HepG2 (cell line): Measurements from ENCODE around the gene STK32C. TPM values are rescaled to one million over a fixed set of nuclear protein-coding genes. Genes with fewer than 3 reads are reported as not detected.

Experiments used
- ATAC-seq: fragments of 200-7000 bp; cut with Tn5 transposase; 3 replicates; pipeline ENCODE4 v1.9.1; 2020; ENCODE audit warnings: mild to moderate bottlenecking, moderate library complexity
- BruUV-seq: library from RNA; stranded (reverse); fragments of 400-500 nt; replicated peaks from 2 replicates; lab custom pipeline; 2021; lab: Mats Ljungman, UMichigan
- CTCF ChIA-PET: fragments of 300-600 bp; formaldehyde crosslinking; extraction: SDS; loops from one replicate; lab custom pipeline; 2021; ENCODE audit warnings: low total read pairs, inconsistent platforms, low intra/inter-chr PET ratio; lab: Yijun Ruan, JAX
- POLR2A ChIA-PET: fragments of 350-600 bp; sonication (Branson Sonifier 250); formaldehyde crosslinking; loops from one replicate; lab custom pipeline; 2020; ENCODE audit warnings: antibody characterized with exemption, inconsistent platforms; lab: Yijun Ruan, JAX
- DNase-seq: peaks from one replicate; pipeline ENCODE4 v3.0.0-alpha.2; 2015; ENCODE audit warnings: low spot score
- FAIRE-seq: peaks from 3 replicates; lab custom pipeline; 2011; peaks lifted over from hg19 to GRCh38; lab: Jason Lieb, UNC
- H2AFZ ChIP-seq: one replicate; pipeline ENCODE4 v1.6.1; 2011; ENCODE audit warnings: low read length, inconsistent platforms
- H3K27ac ChIP-seq: fragments of 300-600 bp; 3 replicates; pipeline ENCODE4 v1.8.0; 2011; ENCODE audit warnings: mixed run types, mild to moderate bottlenecking, mixed read lengths, low read length, inconsistent platforms; ENCODE audit not compliant: insufficient read depth; ENCODE audit errors: extremely low read length
- H3K27me3 ChIP-seq, 2 experiments: fragments of 200-600 bp in 1 of 2; 2 replicates in 1 of 2; 3 replicates in 1 of 2; pipeline versions ENCODE4 v1.6.0 to v1.8.0; 2011; ENCODE audit warnings: low read length in 2 of 2, mild to moderate bottlenecking in 2 of 2, moderate library complexity in 2 of 2, inconsistent platforms in 1 of 2; ENCODE audit not compliant: insufficient read depth in 2 of 2, control insufficient read depth in 1 of 2
- H3K36me3 ChIP-seq, 2 experiments: fragments of 200-600 bp in 1 of 2; replicated peaks in 1 of 2; 2 replicates in 1 of 2; 3 replicates in 1 of 2; pipeline versions ENCODE4 v1.5.1 to v1.8.0; 2011; ENCODE audit warnings: low read length in 2 of 2, inconsistent platforms in 1 of 2; ENCODE audit not compliant: insufficient read depth in 2 of 2, control insufficient read depth in 1 of 2
- H3K4me1 ChIP-seq: 2 replicates; pipeline ENCODE4 v1.5.1; 2012; ENCODE audit warnings: low read length, inconsistent platforms; ENCODE audit not compliant: insufficient read depth
- H3K4me2 ChIP-seq: 2 replicates; pipeline ENCODE4 v1.6.0; 2011; ENCODE audit warnings: low read depth, low read length, inconsistent platforms
- H3K4me3 ChIP-seq, 3 experiments: fragments of 200-600 bp in 1 of 3; sonication (generic), shearing (Covaris generic) in 1 of 3; replicated peaks in 1 of 3; 2 replicates each; pipeline ENCODE4 v1.5.1; 2011 to 2016; ENCODE audit warnings: low read length in 3 of 3, inconsistent platforms in 2 of 3, low read depth in 2 of 3, mild to moderate bottlenecking in 2 of 3, control low read depth in 1 of 3, mixed read lengths in 1 of 3; ENCODE audit not compliant: insufficient read depth in 1 of 3
- H3K79me2 ChIP-seq: one replicate; pipeline ENCODE4 v1.6.1; 2011; ENCODE audit warnings: low read length, inconsistent platforms; ENCODE audit not compliant: insufficient read depth
- H3K9ac ChIP-seq: 2 replicates; pipeline ENCODE4 v1.6.0; 2011; ENCODE audit warnings: mild to moderate bottlenecking, low read depth, low read length, inconsistent platforms; ENCODE audit not compliant: insufficient read depth
- H3K9me3 ChIP-seq: 2 replicates; pipeline ENCODE4 v1.5.1; 2012; ENCODE audit warnings: mild to moderate bottlenecking, low read length
- H4K20me1 ChIP-seq: 2 replicates; pipeline ENCODE4 v1.6.0; 2011; ENCODE audit warnings: inconsistent platforms, mild to moderate bottlenecking, low read length, moderate library complexity; ENCODE audit not compliant: insufficient read depth
- ARID3A ChIP-seq: IDR thresholded peaks from 2 replicates; pipeline ENCODE4 v1.6.1; 2012; ENCODE audit warnings: low read depth, low read length, improper control_type of control experiment
- EEA1 ChIP-seq: sonication (generic); formaldehyde crosslinking; IDR thresholded peaks from 2 replicates; pipeline ENCODE4 v1.5.1; 2020; ENCODE audit warnings: mild to moderate bottlenecking, missing genetic modification reagents, borderline replicate concordance
- EED ChIP-seq: sonication (generic); formaldehyde crosslinking; IDR thresholded peaks from 2 replicates; pipeline ENCODE4 v1.5.0; 2020; ENCODE audit warnings: mild to moderate bottlenecking, missing genetic modification reagents
- HOXA9 ChIP-seq: sonication (generic); formaldehyde crosslinking; IDR thresholded peaks from 2 replicates; pipeline ENCODE4 v1.8.1; 2022; ENCODE audit warnings: missing genetic modification reagents, mild to moderate bottlenecking, moderate library complexity, borderline replicate concordance
- NCOA1 ChIP-seq: sonication (generic); formaldehyde crosslinking; IDR thresholded peaks from 2 replicates; pipeline ENCODE4 v1.9.0; 2021; ENCODE audit warnings: missing genetic modification reagents
- NR2F6 ChIP-seq, 2 experiments: IDR thresholded peaks; 2 replicates each; pipeline ENCODE4 v1.6.1; 2016; ENCODE audit warnings: antibody characterized with exemption in 1 of 2, mild to moderate bottlenecking in 1 of 2
- RELA ChIP-seq: sonication (generic); formaldehyde crosslinking; IDR thresholded peaks from 2 replicates; pipeline ENCODE4 v1.4.0; 2020; ENCODE audit warnings: missing genetic modification reagents
- ZNF724P ChIP-seq: sonication (generic); formaldehyde crosslinking; IDR thresholded peaks from 2 replicates; pipeline ENCODE4 v1.8.0; 2022; ENCODE audit warnings: missing genetic modification reagents, borderline replicate concordance
- WGBS: methylation state at CpG from one replicate; pipeline ENCODE4 v1.1.6; 2017; ENCODE audit warnings: low lambda C conversion rate; 5-methylcytosine and 5-hydroxymethylcytosine counted together
- in situ Hi-C: cut with HindIII; loops from 2 replicates; pipeline ENCODE4 v1.10.0; 2017; ENCODE audit warnings: low pct_unique_long_range_greater_than_20kb; ENCODE audit not compliant: extremely low pct_ligation_motif_present
- intact Hi-C: fragments of 100-400 bp; cut with micrococcal nuclease; formaldehyde crosslinking; loops from one replicate; pipeline ENCODE4 v1.10.0; 2022; ENCODE audit not compliant: unreplicated experiment
- polyA plus RNA-seq, 8 experiments: library from polyadenylated mRNA; depleted of rRNA in 3 of 8; stranded (reverse) in 7 of 8; unstranded in 1 of 8; fragments of >200 nt; fragmentation: Illumina TruSeq in 4 of 8; extraction: Trizol in 4 of 8; gene quantifications; 2 replicates each; pipeline versions ENCODE4 v1.2.1 to v1.2.3, GENCODE V29; 2011 to 2016; ENCODE audit warnings: low read depth in 4 of 8, missing spikeins in 1 of 8, mixed read lengths in 1 of 8; ENCODE audit not compliant: insufficient read depth in 1 of 8
- total RNA-seq, 5 experiments: library from RNA; depleted of rRNA; stranded (reverse); fragments of >200 nt; fragmentation: Illumina TruSeq; extraction: Trizol; gene quantifications; 2 replicates each; pipeline ENCODE4 v1.2.3, GENCODE V29; 2016; ENCODE audit warnings: low read depth in 1 of 5
- TF ChIP-seq, protein P1 (sequence below): sonication (generic); formaldehyde crosslinking; IDR thresholded peaks from 2 replicates; pipeline ENCODE4 v1.4.0; 2020; ENCODE audit warnings: mild to moderate bottlenecking, missing genetic modification reagents

The STK32C gene
- total and polyA plus RNA-seq, 2 of the 13 experiments (the other 11 are each of a cell fraction or from before 2014, with no cell fraction given) = 10.9 to 19.4 TPM

DNA sequence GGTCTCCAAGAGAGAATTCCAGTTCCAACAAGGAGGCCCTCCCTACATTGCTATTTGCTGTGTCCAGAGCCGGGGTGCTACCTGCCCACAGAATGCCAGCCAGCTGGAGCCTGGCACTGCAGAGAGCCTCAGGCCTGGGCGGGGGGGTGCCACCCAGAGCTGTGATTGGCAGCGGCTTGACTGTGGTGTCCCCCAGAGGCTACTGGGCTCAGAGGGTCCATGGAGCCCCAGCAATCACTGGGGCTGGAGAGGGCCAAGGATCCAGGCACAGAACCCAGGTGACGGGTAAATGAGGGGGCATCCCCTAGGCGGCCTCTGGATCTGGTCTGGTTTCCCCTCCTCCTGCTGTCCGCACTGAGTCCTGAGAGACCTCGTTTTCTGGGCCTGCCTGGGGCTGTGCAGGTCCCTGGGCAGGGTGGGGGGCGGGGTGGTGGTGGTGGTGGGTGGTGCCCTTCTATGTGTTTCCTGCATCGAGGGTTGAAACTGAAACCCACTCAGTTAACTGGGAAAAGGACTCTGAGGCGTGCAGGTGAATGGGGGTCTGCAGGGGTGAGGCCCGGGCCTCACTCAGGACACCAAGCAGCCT lies 108.4 kb downstream of the STK32C start:
- TF ChIP-seq, protein P1, sequence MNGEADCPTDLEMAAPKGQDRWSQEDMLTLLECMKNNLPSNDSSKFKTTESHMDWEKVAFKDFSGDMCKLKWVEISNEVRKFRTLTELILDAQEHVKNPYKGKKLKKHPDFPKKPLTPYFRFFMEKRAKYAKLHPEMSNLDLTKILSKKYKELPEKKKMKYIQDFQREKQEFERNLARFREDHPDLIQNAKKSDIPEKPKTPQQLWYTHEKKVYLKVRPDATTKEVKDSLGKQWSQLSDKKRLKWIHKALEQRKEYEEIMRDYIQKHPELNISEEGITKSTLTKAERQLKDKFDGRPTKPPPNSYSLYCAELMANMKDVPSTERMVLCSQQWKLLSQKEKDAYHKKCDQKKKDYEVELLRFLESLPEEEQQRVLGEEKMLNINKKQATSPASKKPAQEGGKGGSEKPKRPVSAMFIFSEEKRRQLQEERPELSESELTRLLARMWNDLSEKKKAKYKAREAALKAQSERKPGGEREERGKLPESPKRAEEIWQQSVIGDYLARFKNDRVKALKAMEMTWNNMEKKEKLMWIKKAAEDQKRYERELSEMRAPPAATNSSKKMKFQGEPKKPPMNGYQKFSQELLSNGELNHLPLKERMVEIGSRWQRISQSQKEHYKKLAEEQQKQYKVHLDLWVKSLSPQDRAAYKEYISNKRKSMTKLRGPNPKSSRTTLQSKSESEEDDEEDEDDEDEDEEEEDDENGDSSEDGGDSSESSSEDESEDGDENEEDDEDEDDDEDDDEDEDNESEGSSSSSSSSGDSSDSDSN = no peak
- no peak for TF ChIP-seq EEA1 (CRISPR knock-in tag)
- no peak overlapping the region for H3K27ac ChIP-seq
- H3K9ac ChIP-seq = no peak overlapping the region
- H3K79me2 ChIP-seq = no peaks in the 10 kb centered on the region
- no peak for FAIRE-seq
- H3K36me3 ChIP-seq = no peaks in the 10 kb centered on the region
- no peak for DNase-seq
- peaks cover 12% of the 10 kb centered on the region for H3K4me1 ChIP-seq
- intact Hi-C loops = no loop called here
- ATAC-seq = no peak
- POLR2A ChIA-PET = no interaction called here
- CTCF ChIA-PET = no interaction called here
- WGBS = 0% methylated on average over 1 of the region's 11 CpGs
- H3K4me3 ChIP-seq = no peak overlapping the region
- BruUV-seq = no TSS peak
- H2AFZ ChIP-seq = no peak overlapping the region
- no peak overlapping the region for H3K4me2 ChIP-seq
- H4K20me1 ChIP-seq = no peaks in the 10 kb centered on the region; the same call in 1 of the 2 replicates
- H3K27me3 ChIP-seq = peaks cover 4 to 11% of the 10 kb centered on the region in 2 experiments; a peak in 4 of 5 replicates
- H3K9me3 ChIP-seq = no peaks in the 10 kb centered on the region
- in situ Hi-C loops = no loop called here

DNA sequence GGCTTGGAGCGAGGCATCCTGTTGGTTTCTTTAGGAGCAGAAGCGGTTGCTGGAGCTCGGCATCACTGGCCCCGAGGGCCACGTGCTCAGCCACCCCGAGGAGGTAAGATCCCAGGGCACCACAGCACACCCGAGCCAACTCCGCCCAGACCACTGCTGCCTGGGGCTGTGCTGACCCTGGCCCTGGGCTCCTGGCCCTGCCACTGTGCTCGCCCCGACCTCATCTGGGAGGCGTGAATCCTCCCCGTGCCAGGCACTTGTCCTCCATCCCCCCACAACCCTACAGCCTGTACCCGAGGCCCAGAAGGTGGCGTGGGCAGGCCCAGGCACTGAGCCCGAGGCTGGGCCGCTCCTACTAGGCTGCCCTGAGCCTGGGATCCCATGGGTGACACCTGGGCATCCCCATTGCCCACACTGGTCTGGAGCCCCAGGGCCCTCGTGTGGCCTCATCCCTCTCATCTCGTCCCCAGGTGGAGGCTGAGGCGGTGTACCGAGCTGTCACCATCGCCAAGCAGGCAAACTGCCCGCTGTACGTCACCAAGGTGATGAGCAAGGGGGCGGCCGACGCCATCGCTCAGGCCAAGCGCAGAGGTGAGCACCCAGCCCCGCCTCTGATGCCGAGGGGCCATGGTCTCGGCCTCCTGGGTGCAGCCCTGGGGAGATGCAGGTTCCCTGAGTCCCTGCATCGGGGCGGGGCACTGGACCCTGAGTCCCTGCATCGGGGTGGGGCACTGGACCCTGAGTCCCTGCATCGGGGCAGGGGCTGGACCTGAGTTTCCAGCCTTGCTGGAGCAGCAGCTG lies 109.2 kb downstream of the STK32C start:
- WGBS = no CpG with 5 or more reads among the region's 35 CpGs
- peaks cover 4 to 11% of the 10 kb centered on the region in 2 experiments; a peak in 4 of 5 replicates for H3K27me3 ChIP-seq
- no peak overlapping the region for H3K4me3 ChIP-seq
- no peaks in the 10 kb centered on the region for H3K9me3 ChIP-seq
- TF ChIP-seq NR2F6 (IDR thresholded peaks at IDR 0.05) (no peak), NR2F6 (CRISPR knock-in tag; IDR thresholded peaks at IDR 0.05) (no peak), EED (CRISPR knock-in tag) (0 out of 2 replicates have a peak, but pooled peaks have one; percentile 22), RELA (CRISPR knock-in tag) (no peak), ARID3A (no peak), HOXA9 (no peak), ZNF724P (CRISPR knock-in tag) (no peak), NCOA1 (CRISPR knock-in tag) (no peak)
- H4K20me1 ChIP-seq = no peaks in the 10 kb centered on the region; the same call in 1 of the 2 replicates
- no peak for FAIRE-seq
- intact Hi-C loops (no loop called here), in situ Hi-C loops (no loop called here)
- no TSS peak for BruUV-seq
- no peaks in the 10 kb centered on the region for H3K36me3 ChIP-seq
- peaks cover 12% of the 10 kb centered on the region for H3K4me1 ChIP-seq
- no peak overlapping the region for H3K4me2 ChIP-seq
- H3K9ac ChIP-seq = no peak overlapping the region
- no peak overlapping the region for H3K27ac ChIP-seq
- no peak for DNase-seq
- POLR2A ChIA-PET = no interaction called here
- ATAC-seq = no peak
- H3K79me2 ChIP-seq = no peaks in the 10 kb centered on the region
- no peak overlapping the region for H2AFZ ChIP-seq
- CTCF ChIA-PET = no interaction called here
